PC-3 (cell line): ENCODE measurements around the gene MFNG.

ENCODE experiments used
- CTCF ChIP-seq: fragments of 300-600 bp; sonication (generic); conservative IDR thresholded peaks from 2 replicates; pipeline ENCODE4 v1.5.1; 2017; ENCODE audit warnings: antibody characterized with exemption, low read depth, mild to moderate bottlenecking, low read length
- EZH2 ChIP-seq: fragments of 300-600 bp; sonication (generic); IDR thresholded peaks from one replicate; pipeline ENCODE4 v1.6.1; 2017; ENCODE audit warnings: antibody characterized with exemption, mild to moderate bottlenecking, low read length; ENCODE audit not compliant: unreplicated experiment
- EZH2phosphoT487 ChIP-seq: fragments of 300-600 bp; sonication (generic); IDR thresholded peaks from 2 replicates; pipeline ENCODE4 v1.6.1; 2018; ENCODE audit warnings: mild to moderate bottlenecking, antibody characterized with exemption, low read length, borderline replicate concordance

DNA sequence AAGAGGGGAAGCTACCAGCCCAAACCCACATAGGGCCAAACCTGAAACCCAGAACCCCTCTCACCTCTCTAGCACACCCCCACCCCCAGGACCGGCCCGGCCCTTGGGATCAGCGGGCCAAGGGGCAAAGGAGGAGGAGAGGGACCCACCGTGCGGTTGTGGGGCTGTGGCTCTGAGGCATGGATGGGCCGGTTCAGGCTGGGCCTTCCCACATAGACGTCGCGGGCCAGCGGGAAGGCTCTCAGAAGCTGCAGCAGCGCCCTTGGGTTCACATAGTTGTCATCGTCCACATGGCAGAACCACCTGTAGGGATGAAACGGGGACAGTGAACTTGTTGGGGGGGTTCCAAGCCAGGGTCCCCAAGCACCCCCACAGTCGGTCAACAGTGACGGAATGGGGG, 7.0 kb downstream of the MFNG start:
- no peak for TF ChIP-seq CTCF
- no peak for TF ChIP-seq EZH2
- no peak for TF ChIP-seq EZH2phosphoT487
